Measurements from ENCODE around the gene BMPR1B.
"Not testable (repeated sequence)": the region's sequence is repeated elsewhere in the genome, so short reads cannot be mapped to it uniquely, and the experiment has no call there.

BMPR1B gene

DNA sequence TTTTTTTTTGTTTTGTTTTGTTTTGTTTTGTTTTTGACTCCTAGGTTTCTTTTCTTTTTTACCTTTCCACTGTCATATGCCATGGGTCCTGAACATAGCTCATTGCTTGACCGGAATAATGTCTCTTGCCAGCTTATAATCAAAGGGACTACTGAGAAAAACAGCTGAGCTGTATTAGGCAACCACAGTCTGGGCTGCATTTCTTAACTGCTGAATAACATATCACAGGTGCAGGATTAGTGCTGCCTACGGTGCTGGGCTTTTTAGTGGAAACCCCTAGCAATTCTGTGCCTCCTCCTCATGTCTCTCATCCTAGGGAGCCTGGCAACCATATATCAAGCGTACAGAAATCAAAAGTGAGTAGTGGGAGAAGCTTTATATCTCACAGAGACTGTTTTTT lies 333.5 kb downstream of the BMPR1B start:
- DNase-seq (ENCODE audit: low spot score), result peak; percentile 4

DNA sequence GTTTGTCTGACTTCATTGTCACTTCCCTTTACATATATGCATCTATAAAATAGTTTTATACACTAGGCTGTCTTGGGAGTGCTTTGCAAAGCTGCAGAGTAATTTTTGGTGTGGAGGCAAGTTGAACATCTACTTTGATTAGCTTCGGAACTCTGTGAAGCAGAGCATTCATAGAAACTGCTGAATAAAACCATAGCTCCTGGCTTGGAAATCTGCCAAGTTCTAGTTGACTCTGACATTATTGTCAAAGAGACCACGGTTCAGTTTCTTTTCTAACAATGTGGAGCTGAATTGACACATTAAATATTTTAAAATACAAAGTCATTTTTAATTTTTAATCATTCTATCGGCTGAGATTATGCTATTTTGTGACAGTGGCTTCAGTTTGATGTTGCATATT lies 335.0 kb downstream of the BMPR1B start:
- DNase-seq (ENCODE audit: low spot score), result no peak

- no peak for DNase-seq (ENCODE audit: low spot score)
These were observed 335.7 kb downstream of the BMPR1B start for GRCh38 chr4:95093460-95093859.

DNA sequence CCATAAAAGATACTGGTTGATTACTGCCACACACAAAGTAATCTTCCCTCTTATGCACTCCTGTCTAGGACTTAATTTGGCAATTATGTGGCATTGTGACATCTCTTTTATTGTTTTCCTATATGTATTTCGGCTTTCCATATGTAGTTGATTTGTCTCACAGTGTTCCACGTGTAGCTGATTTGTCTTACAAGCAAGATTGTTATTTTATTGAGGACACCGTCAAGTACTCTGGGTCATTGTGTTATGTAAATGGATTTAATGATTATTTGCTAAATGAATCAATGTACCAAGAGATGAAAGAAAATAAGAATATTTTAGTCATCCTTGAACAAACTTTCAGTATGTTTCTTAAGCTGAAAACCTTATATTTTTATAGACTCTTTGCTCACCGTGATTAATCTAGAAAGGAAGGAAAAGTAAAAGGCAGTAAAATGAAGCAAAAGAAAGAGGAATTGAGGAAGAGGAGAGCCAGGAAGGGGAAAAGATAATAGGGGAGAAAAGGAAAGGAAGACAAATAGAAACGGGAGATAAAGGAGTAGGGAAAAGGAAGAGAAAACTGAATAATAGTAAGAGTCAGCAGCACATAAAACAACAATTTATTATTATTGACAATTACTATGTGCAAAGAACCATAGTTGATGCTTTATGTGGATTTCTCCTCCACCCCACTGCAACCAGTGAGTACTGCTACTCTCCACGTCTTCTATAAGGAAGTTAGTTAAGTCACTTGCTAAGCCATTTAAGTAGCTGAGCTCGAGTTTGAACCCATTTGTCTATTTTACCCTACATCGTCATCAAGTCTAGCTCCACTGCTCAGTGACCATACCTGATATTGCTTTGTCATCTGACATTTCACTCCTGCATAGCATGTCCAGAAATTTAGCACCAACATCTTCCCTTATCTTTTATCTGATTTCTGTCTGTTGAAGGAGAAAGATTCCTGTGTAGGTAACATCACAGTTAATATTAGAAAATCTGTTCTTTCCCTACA lies 336.5 kb downstream of the BMPR1B start:
- DNase-seq (ENCODE audit: low spot score), result no peak

DNA sequence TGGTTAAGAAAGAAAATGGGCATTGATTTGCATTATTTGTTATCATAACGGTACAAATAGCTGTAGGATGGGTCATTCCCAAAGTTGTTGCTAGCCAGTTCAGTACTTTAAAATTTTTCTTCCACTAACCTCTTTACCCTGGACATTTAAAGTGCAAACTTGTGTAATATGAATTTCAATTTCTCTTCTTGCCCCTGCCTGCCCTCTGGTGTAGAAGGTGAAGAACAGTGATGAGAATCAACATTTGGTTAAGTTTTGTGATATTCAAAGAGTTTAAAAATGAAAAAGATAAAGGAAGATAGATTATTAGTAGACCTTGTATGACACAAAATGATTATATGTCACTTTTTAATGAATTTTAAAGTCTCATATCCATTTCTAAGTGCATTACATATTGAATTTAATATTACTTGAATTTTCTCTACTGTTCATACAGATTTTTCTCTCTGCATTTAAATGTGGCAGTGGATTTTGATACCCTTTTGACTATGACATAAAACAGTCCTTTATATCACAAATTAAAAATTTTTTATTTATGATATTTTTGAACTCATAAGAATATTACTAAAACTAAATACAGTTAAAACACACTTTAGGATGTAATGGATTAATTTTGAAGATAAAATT lies 337.7 kb downstream of the BMPR1B start:
- DNase-seq (ENCODE audit: low spot score), result peak; percentile 56

DNA sequence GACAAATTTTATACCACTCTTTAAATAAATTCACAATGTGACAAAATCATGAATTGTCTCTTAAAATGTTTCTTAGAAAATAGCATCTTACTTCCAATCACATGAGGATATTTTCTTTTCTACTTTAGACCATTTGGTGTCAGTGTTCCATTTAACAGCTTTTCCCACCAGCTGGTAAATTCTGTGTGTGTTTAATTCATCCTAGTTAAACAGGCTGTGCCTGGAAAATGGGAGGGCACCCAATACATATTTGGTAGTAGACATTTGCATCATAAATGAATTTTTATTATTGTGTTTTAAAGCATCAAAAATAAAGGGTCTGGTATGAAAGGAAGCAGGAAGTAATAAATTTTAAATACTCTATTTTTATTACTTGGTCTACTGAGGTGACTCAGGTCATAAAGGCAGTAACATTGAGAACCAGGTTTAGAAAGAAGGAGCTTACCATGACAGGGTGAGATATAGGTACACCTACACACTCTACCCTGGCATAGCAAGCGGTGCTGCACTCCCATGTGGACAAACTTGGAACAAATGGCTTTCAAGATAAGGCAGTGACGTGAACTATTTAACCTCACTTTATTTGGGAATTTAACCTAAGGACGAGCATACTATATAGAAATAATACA lies 344.5 kb downstream of the BMPR1B start:
- no peak for DNase-seq (ENCODE audit: low spot score)

DNA sequence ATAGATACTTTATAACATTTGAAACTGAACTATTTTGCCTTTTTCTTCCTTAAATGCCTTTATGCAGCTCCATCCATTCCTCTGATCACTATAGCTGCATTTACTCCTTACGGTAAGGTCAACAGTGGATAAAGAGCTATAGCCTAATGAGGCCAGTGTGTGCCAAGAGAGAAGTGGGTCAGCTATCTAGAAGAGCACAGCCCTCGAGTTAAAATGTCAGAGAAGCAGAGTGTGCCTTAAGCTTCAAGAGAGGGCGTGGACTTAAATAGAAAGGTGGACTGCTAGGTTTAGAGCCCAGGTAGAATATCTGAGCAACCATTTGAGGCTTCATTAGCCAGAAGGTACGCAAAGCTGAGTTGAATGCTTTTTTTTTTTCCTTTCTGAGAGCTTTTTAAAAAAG lies 347.4 kb downstream of the BMPR1B start:
- DNase-seq (ENCODE audit: low spot score), result no peak

DNA sequence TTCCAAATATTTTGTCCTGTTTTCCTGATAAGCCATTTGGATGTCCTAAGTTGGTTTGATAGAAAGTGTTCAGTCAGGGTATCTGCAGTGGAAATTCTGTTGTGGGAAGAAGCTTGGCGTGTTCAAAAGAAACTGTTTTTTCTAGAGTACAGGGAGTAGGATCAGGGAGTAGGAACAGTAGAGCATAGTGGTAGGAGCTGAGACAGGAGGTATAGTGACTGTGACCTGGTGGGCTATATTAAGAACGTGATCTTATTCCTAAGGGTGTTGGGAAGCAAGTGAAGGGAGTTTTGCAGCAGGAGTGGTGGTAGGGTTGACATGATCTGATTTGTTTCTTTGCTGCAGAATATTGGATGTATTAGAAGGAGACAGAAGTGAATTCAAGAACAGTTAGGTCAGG lies 348.2 kb downstream of the BMPR1B start:
- no peak for DNase-seq (ENCODE audit: low spot score)

DNA sequence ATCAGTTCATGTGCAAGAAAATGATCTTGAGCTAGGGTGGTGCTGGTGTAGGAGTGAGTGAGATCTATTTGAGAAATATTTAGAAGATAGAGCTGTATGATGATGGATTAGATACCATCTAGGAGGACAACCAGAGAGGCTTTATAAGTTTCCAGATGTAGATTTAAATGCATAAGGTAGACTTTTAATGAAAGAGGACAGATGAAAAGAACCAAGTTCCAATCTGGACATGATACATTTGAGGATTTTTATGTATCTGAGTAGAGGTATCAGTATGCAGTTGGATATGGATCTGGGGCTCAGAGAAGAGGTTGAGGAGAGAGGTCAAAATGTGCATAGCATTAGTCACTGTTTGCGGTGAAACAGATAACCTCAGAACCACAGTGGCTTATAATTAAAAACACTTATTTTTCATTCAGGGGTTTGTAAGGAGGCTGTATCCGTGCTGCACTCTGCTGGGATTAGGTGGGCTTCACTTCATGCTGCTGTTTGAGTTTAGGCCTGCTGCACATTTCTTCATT lies 348.7 kb downstream of the BMPR1B start:
- DNase-seq (ENCODE audit: low spot score), result no peak

DNA sequence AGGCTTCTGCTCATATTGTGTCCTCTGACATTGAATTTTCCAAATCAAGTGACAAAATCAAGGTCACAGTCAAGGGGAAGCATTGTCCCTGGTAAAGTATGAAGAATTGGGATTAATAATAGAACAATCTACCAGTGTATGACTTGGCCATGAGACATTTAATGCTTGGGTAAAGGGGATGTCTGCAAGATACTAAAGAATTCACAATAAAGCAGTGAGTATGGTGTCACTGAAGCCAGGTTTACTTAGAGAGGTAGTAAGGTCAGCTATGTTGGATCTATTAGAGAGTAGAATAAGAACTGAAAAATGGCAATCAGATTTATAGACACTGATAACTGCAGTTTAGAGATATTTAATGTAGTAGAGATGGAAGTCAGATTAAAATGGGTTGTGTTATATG lies 349.2 kb downstream of the BMPR1B start:
- DNase-seq (ENCODE audit: low spot score), result no peak

- DNase-seq (ENCODE audit: low spot score), result no peak
These were observed 349.9 kb downstream of the BMPR1B start for GRCh38 chr4:95107635-95108034.

GRCh38 chr4:95108883-95109421 lies 351.2 kb downstream of the BMPR1B start:
- DNase-seq (ENCODE audit: low spot score), result no peak

- no peak for DNase-seq (ENCODE audit: low spot score)
These were observed 356.8 kb downstream of the BMPR1B start for GRCh38 chr4:95114521-95114920.

GRCh38 chr4:95118497-95118896 lies 360.7 kb downstream of the BMPR1B start:
- no peak for DNase-seq (ENCODE audit: low spot score)

GRCh38 chr4:95120456-95120855 lies 362.7 kb downstream of the BMPR1B start:
- DNase-seq (ENCODE audit: low spot score), result no peak

GRCh38 chr4:95122001-95122400 lies 364.2 kb downstream of the BMPR1B start:
- no peak for DNase-seq (ENCODE audit: low spot score)

DNA sequence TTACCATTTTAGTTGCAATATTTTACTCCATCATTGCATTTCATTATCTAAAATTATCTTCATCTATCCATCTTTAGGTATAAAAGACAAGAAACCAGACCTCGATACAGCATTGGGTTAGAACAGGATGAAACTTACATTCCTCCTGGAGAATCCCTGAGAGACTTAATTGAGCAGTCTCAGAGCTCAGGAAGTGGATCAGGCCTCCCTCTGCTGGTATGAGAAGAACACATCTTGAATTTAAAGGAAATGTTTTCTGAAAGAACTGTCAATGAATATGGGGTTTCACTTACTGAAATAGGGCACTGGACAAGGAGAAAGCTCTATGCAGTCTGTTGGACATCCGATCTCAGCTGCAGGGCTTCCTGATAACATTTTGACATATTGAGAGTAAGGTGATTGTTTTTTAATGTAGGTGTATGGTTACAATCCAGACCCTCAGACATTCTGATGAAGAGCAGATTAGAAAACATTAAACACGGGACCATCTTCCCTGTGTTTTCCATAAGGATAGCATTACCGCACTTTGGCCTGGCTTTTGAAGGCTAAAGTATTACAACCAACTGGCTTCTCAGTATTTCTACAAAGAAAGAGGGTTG lies 367.2 kb downstream of the BMPR1B start:
- peak; percentile 31 for DNase-seq (ENCODE audit: low spot score)

- DNase-seq (ENCODE audit: low spot score), result no peak
These were observed 371.3 kb downstream of the BMPR1B start for GRCh38 chr4:95129031-95129430.

DNA sequence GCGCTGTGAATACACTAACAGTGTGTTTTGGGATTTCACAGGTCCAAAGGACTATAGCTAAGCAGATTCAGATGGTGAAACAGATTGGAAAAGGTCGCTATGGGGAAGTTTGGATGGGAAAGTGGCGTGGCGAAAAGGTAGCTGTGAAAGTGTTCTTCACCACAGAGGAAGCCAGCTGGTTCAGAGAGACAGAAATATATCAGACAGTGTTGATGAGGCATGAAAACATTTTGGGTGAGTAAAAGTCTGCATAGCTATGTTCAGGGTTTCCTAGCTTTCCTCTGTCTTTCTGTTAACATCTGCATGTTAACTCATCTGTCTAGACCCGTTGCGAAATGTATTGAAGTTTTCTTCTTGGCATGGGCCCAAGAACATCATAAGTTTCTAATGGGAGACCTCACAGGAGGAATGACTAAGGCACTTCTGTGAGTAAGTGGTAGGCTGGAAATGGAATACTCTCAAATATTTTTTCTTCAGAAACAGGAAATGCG lies 372.1 kb downstream of the BMPR1B start:
- DNase-seq (ENCODE audit: low spot score), result peak; percentile 63

- DNase-seq (ENCODE audit: low spot score), result not testable (repeated sequence)
These were observed 376.3 kb downstream of the BMPR1B start for GRCh38 chr4:95134016-95134415.

DNA sequence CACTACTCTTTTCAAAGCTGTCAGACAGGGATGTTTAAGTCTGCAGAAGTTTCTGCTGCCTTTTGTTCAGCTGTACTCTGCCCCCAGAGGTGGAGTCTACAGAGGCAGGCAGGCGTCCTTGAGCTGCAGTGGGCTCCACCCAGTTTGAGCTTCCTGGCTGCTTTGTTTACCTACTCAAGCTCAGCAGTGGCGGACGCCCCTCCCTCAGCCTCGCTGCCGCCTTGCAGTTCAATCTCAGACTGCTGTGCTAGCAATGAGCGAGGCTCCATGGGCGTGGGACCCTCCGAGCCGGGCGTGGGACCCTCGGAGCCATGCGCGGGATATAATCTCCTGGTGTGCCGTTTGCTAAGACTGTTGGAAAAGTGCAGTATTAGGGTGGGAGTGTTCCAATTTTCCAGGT lies 381.7 kb downstream of the BMPR1B start:
- DNase-seq (ENCODE audit: low spot score), result not testable (repeated sequence)

- no peak for DNase-seq (ENCODE audit: low spot score)
These were observed 383.6 kb downstream of the BMPR1B start for GRCh38 chr4:95141361-95141760.
